Vagina (tissue), 2 donors: Measurements from ENCODE around the gene TRIM26. TPM values are rescaled to one million over a fixed set of nuclear protein-coding genes. Genes with fewer than 3 reads are reported as not detected.

Experiments
- DNase-seq, 2 donors: peaks; one replicate each; pipeline ENCODE4 v3.0.0-alpha.2; 2017; ENCODE audit errors: extremely low spot score in 2 of 2
- H3K27ac ChIP-seq: fragments of 200-600 bp; sonication (generic); one replicate; pipeline ENCODE4 v1.5.1; 2019
- H3K27me3 ChIP-seq: fragments of 200-600 bp; sonication (generic); one replicate; pipeline ENCODE4 v1.5.1; 2019
- H3K36me3 ChIP-seq, 2 donors: fragments of 200-600 bp; sonication (generic); one replicate each; pipeline ENCODE4 v1.5.1; 2017 to 2019
- H3K4me1 ChIP-seq: fragments of 200-600 bp; sonication (generic); one replicate; pipeline ENCODE4 v1.5.1; 2019
- H3K4me3 ChIP-seq, 2 donors: fragments of 200-600 bp; sonication (generic); 1 replicate in 1 of 2; 2 replicates in 1 of 2; pipeline ENCODE4 v1.5.1; 2016 to 2019
- H3K9me3 ChIP-seq: fragments of 200-600 bp; sonication (generic); one replicate; pipeline ENCODE4 v1.5.1; 2019
- POLR2A ChIP-seq, 2 donors: fragments of 450-650 bp; IDR thresholded peaks; one replicate each; pipeline ENCODE4 v1.6.1; 2017; ENCODE audit warnings: antibody characterized with exemption in 2 of 2, mild to moderate bottlenecking in 2 of 2, moderate library complexity in 2 of 2
- POLR2AphosphoS5 ChIP-seq, 2 donors: sonication (generic); formaldehyde crosslinking; IDR thresholded peaks; one replicate each; pipeline ENCODE4 v1.9.0; 2017; ENCODE audit warnings: antibody characterized with exemption in 2 of 2, mild to moderate bottlenecking in 2 of 2, low read depth in 1 of 2; ENCODE audit not compliant: insufficient read depth in 1 of 2
- intact Hi-C: fragments of 100-400 bp; cut with DNase I; formaldehyde crosslinking; loops from one replicate; pipeline ENCODE4 v1.15.1; 2023
- total RNA-seq: library from RNA; depleted of rRNA; stranded (reverse); fragments of >200 nt; gene quantifications from one replicate; pipeline ENCODE4 v1.2.3, GENCODE V29; 2016
- TF ChIP-seq, protein P1 (sequence below), 3 experiments: fragments of 450-650 bp in 2 of 3; fragments of 200-600 bp in 1 of 3; sonication (generic) in 1 of 3; IDR thresholded peaks; one replicate each; pipeline ENCODE4 v1.5.1; 2017 to 2019; ENCODE audit warnings: antibody characterized with exemption in 3 of 3, mild to moderate bottlenecking in 2 of 3, moderate library complexity in 2 of 3

The TRIM26 gene
- total RNA-seq, 1 donor from 2014 or later, result 35.4 TPM

GRCh38 chr6:30160785-30161531 lies 52.2 kb downstream of the TRIM26 start, which contains the start of gene TRIM10:
Gene TRIM10 (minus strand): TSS chr6:30161211. CDS start chr6:30160858, 353 bp downstream.
- intact Hi-C loops, result no loop called here
- no peaks in the 10 kb centered on the region for H3K27me3 ChIP-seq
- TF ChIP-seq POLR2AphosphoS5 (IDR thresholded peaks at IDR 0.05; ENCODE audit: insufficient read depth in 1 of 2, low read depth in 1 of 2), result no peak
- no peak for TF ChIP-seq POLR2A (IDR thresholded peaks at IDR 0.05)
- TF ChIP-seq, protein P1, sequence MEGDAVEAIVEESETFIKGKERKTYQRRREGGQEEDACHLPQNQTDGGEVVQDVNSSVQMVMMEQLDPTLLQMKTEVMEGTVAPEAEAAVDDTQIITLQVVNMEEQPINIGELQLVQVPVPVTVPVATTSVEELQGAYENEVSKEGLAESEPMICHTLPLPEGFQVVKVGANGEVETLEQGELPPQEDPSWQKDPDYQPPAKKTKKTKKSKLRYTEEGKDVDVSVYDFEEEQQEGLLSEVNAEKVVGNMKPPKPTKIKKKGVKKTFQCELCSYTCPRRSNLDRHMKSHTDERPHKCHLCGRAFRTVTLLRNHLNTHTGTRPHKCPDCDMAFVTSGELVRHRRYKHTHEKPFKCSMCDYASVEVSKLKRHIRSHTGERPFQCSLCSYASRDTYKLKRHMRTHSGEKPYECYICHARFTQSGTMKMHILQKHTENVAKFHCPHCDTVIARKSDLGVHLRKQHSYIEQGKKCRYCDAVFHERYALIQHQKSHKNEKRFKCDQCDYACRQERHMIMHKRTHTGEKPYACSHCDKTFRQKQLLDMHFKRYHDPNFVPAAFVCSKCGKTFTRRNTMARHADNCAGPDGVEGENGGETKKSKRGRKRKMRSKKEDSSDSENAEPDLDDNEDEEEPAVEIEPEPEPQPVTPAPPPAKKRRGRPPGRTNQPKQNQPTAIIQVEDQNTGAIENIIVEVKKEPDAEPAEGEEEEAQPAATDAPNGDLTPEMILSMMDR (IDR thresholded peaks at IDR 0.05), result no peak
- no peaks in the 10 kb centered on the region for H3K4me1 ChIP-seq
- no peak within 1 kb of the TSS for H3K4me3 ChIP-seq
- no peaks in the 10 kb centered on the region for H3K36me3 ChIP-seq
- DNase-seq, result no peak
- no peak within 1 kb of the TSS for H3K27ac ChIP-seq
- no peaks in the 10 kb centered on the region for H3K9me3 ChIP-seq

DNA sequence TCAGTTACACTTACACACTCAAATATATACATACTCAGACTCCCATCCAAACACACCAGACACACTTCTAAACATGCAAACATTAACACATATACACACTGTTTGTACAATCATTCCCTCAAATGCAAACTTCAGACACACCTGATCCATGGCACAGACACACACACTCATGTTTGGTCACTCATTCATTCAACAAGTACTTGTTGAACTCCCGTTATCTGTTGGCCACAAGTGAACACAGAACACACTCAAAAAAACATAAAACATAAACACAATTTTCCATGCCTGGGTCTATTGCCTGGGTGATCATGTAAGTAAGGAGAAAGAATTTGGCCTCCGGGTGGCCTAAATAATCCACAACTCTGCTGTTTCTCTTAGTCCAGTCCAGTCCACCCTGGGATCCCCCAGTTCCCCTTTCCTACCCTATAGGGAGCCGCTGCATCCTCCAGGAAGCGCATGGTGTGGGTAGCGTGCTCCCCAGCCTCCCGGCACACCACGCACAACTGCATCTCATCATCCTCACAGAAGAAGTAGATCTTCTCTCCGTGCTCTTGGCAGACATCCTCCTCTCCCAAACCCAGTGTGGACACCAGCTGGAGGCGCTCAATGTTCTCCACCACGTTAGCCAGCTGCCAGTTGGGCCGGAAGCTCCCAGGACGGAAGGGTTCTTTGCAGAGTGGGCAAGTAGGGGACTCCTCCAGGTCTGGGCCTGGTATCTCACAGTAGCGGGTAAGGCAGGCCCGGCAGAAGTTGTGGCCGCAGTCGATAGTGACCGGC lies 53.0 kb downstream of the TRIM26 start:
- Histone ChIP-seq H3K36me3 (no peaks in the 10 kb centered on the region), H3K9me3 (no peaks in the 10 kb centered on the region), H3K4me3 (no peak overlapping the region), H3K4me1 (no peaks in the 10 kb centered on the region), H3K27me3 (no peaks in the 10 kb centered on the region), H3K27ac (no peak overlapping the region)
- DNase-seq, result no peak
- intact Hi-C loops, result no loop called here
- no peak for TF ChIP-seq POLR2A (IDR thresholded peaks at IDR 0.05)

- no peak for DNase-seq
- Histone ChIP-seq H3K4me1 (peaks cover 7% of the 10 kb centered on the region), H3K36me3 (no peaks in the 10 kb centered on the region), H3K27me3 (no peaks in the 10 kb centered on the region), H3K27ac (no peak overlapping the region), H3K9me3 (no peaks in the 10 kb centered on the region), H3K4me3 (no peak overlapping the region)
- TF ChIP-seq POLR2AphosphoS5 (IDR thresholded peaks at IDR 0.05; ENCODE audit: insufficient read depth in 1 of 2, low read depth in 1 of 2) (no peak), POLR2A (IDR thresholded peaks at IDR 0.05) (no peak)
- TF ChIP-seq, protein P1 (IDR thresholded peaks at IDR 0.05), result no peak
- intact Hi-C loops, result no loop called here
Measured at GRCh38 chr6:30158475-30159040, 54.6 kb downstream of the TRIM26 start.

DNA sequence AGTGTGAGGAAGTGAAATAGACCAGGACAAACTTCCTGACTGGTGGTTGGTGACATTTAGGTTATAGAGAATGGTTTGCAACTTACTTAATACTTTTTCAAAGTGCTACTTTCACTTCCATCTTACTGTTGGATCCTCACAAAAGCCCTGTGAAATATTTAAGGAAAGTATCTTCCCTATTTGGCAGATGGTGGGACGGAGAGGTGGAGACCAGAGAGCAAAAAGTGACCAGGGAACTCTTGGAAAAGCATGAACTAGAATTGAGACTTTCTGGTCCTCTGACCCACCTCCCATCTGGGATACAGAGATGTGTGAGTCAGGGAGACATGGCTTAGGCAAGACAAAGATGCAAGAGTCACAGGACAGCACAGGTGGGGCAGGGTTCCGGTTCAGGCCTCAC lies 55.2 kb downstream of the TRIM26 start:
- intact Hi-C loops, result no loop called here
- no peaks in the 10 kb centered on the region for H3K27me3 ChIP-seq
- no peak for DNase-seq
- H3K9me3 ChIP-seq, result no peaks in the 10 kb centered on the region
- H3K4me3 ChIP-seq, result no peak overlapping the region
- H3K27ac ChIP-seq, result no peak overlapping the region
- TF ChIP-seq POLR2A (IDR thresholded peaks at IDR 0.05), result no peak
- no peak for TF ChIP-seq POLR2AphosphoS5 (IDR thresholded peaks at IDR 0.05; ENCODE audit: insufficient read depth in 1 of 2, low read depth in 1 of 2)
- TF ChIP-seq, protein P1 (IDR thresholded peaks at IDR 0.05), result no peak
- peaks cover 7% of the 10 kb centered on the region for H3K4me1 ChIP-seq
- no peaks in the 10 kb centered on the region for H3K36me3 ChIP-seq

GRCh38 chr6:30157581-30157980 lies 55.6 kb downstream of the TRIM26 start:
- no peak for DNase-seq
- Histone ChIP-seq H3K36me3 (no peaks in the 10 kb centered on the region), H3K4me1 (peaks cover 7% of the 10 kb centered on the region), H3K4me3 (no peak overlapping the region), H3K27me3 (no peaks in the 10 kb centered on the region), H3K9me3 (no peaks in the 10 kb centered on the region), H3K27ac (no peak overlapping the region)
- intact Hi-C loops, result no loop called here
- TF ChIP-seq POLR2A (IDR thresholded peaks at IDR 0.05) (no peak), POLR2AphosphoS5 (IDR thresholded peaks at IDR 0.05; ENCODE audit: insufficient read depth in 1 of 2, low read depth in 1 of 2) (no peak)
- TF ChIP-seq, protein P1 (IDR thresholded peaks at IDR 0.05), result no peak
